NCI-H2081 (cell line): ENCODE measurements around the gene NXN.
"Not testable (repeated sequence)": the region's sequence is repeated elsewhere in the genome, so short reads cannot be mapped to it uniquely, and the experiment has no call there.

ENCODE experiments used
- DNase-seq, 2 experiments: peaks; one replicate each; lab custom pipeline; 2025; lab: John Stamatoyannopoulos, UW

Gene NXN

GRCh38 chr17:917941-918740 lies 61.4 kb downstream of the NXN start:
- DNase-seq, result no peak

- DNase-seq, result no peak
These were observed 62.2 kb downstream of the NXN start for GRCh38 chr17:917391-917811.

GRCh38 chr17:916315-916714 lies 63.3 kb downstream of the NXN start:
- no peak for DNase-seq

- DNase-seq, result peak; percentile 72 to 77
These were observed 63.9 kb downstream of the NXN start for GRCh38 chr17:915538-916201.

GRCh38 chr17:914561-914960 lies 65.0 kb downstream of the NXN start:
- no peak for DNase-seq

- DNase-seq, result no peak
These were observed 66.4 kb downstream of the NXN start for GRCh38 chr17:913207-913606.

- DNase-seq, result no peak
These were observed 69.8 kb downstream of the NXN start for GRCh38 chr17:909642-910323.

GRCh38 chr17:907725-908124 lies 71.9 kb downstream of the NXN start:
- DNase-seq, result no peak

- not testable (repeated sequence) for DNase-seq
These were observed 73.9 kb downstream of the NXN start for GRCh38 chr17:905708-906107.

GRCh38 chr17:903691-904481 lies 75.7 kb downstream of the NXN start:
- DNase-seq, result no peak

GRCh38 chr17:902463-902862 lies 77.1 kb downstream of the NXN start:
- no peak for DNase-seq

- no peak for DNase-seq
These were observed 77.6 kb downstream of the NXN start for GRCh38 chr17:901964-902363.

- DNase-seq, result no peak
These were observed 78.2 kb downstream of the NXN start for GRCh38 chr17:901191-901950.

GRCh38 chr17:900336-900934 lies 79.1 kb downstream of the NXN start:
- DNase-seq, result no peak

- DNase-seq, result no peak
These were observed 81.5 kb downstream of the NXN start for GRCh38 chr17:897970-898619.

- DNase-seq, result no peak
These were observed 82.5 kb downstream of the NXN start for GRCh38 chr17:896953-897661.

GRCh38 chr17:896454-896853 lies 83.1 kb downstream of the NXN start:
- DNase-seq, result no peak

- no peak for DNase-seq
These were observed 86.6 kb downstream of the NXN start for GRCh38 chr17:892958-893357.

- DNase-seq, result no peak
These were observed 90.6 kb downstream of the NXN start for GRCh38 chr17:888998-889441.
